Measurements from ENCODE around the gene C10orf143.
"Not testable (repeated sequence)": the region's sequence is repeated elsewhere in the genome, so short reads cannot be mapped to it uniquely, and the experiment has no call there.

Gene C10orf143

GRCh38 chr10:130027716-130028464, 82.7 kb downstream of the C10orf143 start:
- DNase-seq: peak in 2 of 3 experiments; percentile 65 to 76

GRCh38 chr10:130026670-130027456, 83.8 kb downstream of the C10orf143 start:
- DNase-seq: no peak

GRCh38 chr10:130025811-130026485, 84.7 kb downstream of the C10orf143 start:
- no peak for DNase-seq

- DNase-seq: no peak
These were observed 85.3 kb downstream of the C10orf143 start for GRCh38 chr10:130025326-130025725.

- no peak for DNase-seq
These were observed 85.8 kb downstream of the C10orf143 start for GRCh38 chr10:130024779-130025325.

- DNase-seq: not testable (repeated sequence)
These were observed 86.3 kb downstream of the C10orf143 start for GRCh38 chr10:130024326-130024725.

GRCh38 chr10:130023454-130024230, 87.0 kb downstream of the C10orf143 start:
- no peak for DNase-seq

GRCh38 chr10:130022511-130023299, 87.9 kb downstream of the C10orf143 start:
- DNase-seq: no peak

- no peak for DNase-seq
These were observed 88.5 kb downstream of the C10orf143 start for GRCh38 chr10:130022086-130022485.

GRCh38 chr10:130021383-130021950, 89.2 kb downstream of the C10orf143 start:
- DNase-seq: no peak

GRCh38 chr10:130020651-130021382, 89.8 kb downstream of the C10orf143 start:
- DNase-seq: no peak

GRCh38 chr10:130018730-130019185, 91.9 kb downstream of the C10orf143 start:
- no peak for DNase-seq

- DNase-seq: no peak
These were observed 92.4 kb downstream of the C10orf143 start for GRCh38 chr10:130018265-130018664.

- no peak for DNase-seq
These were observed 93.0 kb downstream of the C10orf143 start for GRCh38 chr10:130017631-130018022.

GRCh38 chr10:130016993-130017630, 93.5 kb downstream of the C10orf143 start:
- no peak for DNase-seq

GRCh38 chr10:130016095-130016494, 94.5 kb downstream of the C10orf143 start:
- no peak for DNase-seq

- DNase-seq: no peak
These were observed 95.4 kb downstream of the C10orf143 start for GRCh38 chr10:130015075-130015695.

GRCh38 chr10:130014263-130015074, 96.2 kb downstream of the C10orf143 start:
- no peak for DNase-seq
